K562 (cell line): ENCODE results near the gene PAQR7. TPM values are rescaled to one million over a fixed set of nuclear protein-coding genes. Genes with fewer than 3 reads are reported as not detected.
A peak's percentile ranks its signal among the peaks of the same experiment; 100 is the strongest.

ENCODE experiments used
- AFF1 ChIP-seq, 2 experiments: fragments of 450-650 bp; IDR thresholded peaks; 2 replicates each; pipeline ENCODE4 v1.6.1; 2018; ENCODE audit warnings: mild to moderate bottlenecking in 2 of 2, low read depth in 1 of 2; ENCODE audit not compliant: partially characterized antibody in 2 of 2
- ATF7 ChIP-seq: fragments of 450-650 bp; IDR thresholded peaks from 2 replicates; pipeline ENCODE4 v1.7.1; 2014; ENCODE audit warnings: mild to moderate bottlenecking, moderate library complexity
- CSDE1 ChIP-seq, 2 experiments: fragments of 450-650 bp; IDR thresholded peaks; 2 replicates each; pipeline ENCODE4 v1.6.1; 2016; ENCODE audit warnings: mild to moderate bottlenecking in 1 of 2
- E2F1 ChIP-seq: sonication (generic); formaldehyde crosslinking; IDR thresholded peaks from 2 replicates; pipeline ENCODE4 v1.8.1; 2023; ENCODE audit warnings: mild to moderate bottlenecking, missing genetic modification reagents, moderate library complexity
- E2F3 ChIP-seq: fragments of 250-450 bp; sonication (Bioruptor Pico); IDR thresholded peaks from 2 replicates; pipeline ENCODE4 v1.4.0; 2020; ENCODE audit warnings: mild to moderate bottlenecking
- ERF ChIP-seq: fragments of 450-650 bp; formaldehyde crosslinking; IDR thresholded peaks from 2 replicates; pipeline ENCODE4 v1.4.0; 2020; ENCODE audit warnings: mild to moderate bottlenecking, mixed read lengths
- ETV5 ChIP-seq: sonication (generic); formaldehyde crosslinking; IDR thresholded peaks from 2 replicates; pipeline ENCODE4 v1.4.0; 2020; ENCODE audit warnings: low read depth, mild to moderate bottlenecking, missing genetic modification reagents
- FOXK2 ChIP-seq, 2 experiments: fragments of 450-650 bp; IDR thresholded peaks in 1 of 2; conservative IDR thresholded peaks in 1 of 2; 2 replicates each; pipeline ENCODE4 v1.6.1; 2016; ENCODE audit warnings: low read depth in 2 of 2, mild to moderate bottlenecking in 1 of 2
- GABPB1 ChIP-seq: sonication (generic); formaldehyde crosslinking; IDR thresholded peaks from 2 replicates; pipeline ENCODE4 v1.8.0; 2022; ENCODE audit warnings: mild to moderate bottlenecking, missing genetic modification reagents
- HCFC1 ChIP-seq: IDR thresholded peaks from 2 replicates; pipeline ENCODE4 v1.6.1; 2012; ENCODE audit warnings: low read depth, low read length, improper control_type of control experiment
- HMBOX1 ChIP-seq: sonication (generic); IDR thresholded peaks from 2 replicates; pipeline ENCODE4 v1.6.1; 2016
- KDM2B ChIP-seq: fragments of 250-450 bp; sonication (Bioruptor Pico); IDR thresholded peaks from 2 replicates; pipeline ENCODE4 v1.8.0; 2021; ENCODE audit warnings: mild to moderate bottlenecking, moderate library complexity
- NFE2L1 ChIP-seq: fragments of 450-650 bp; IDR thresholded peaks from 2 replicates; pipeline ENCODE4 v1.6.1; 2016; ENCODE audit warnings: missing genetic modification characterization, low read depth, mild to moderate bottlenecking, missing compliant biosample characterization, moderate library complexity, borderline replicate concordance
- TAF9B ChIP-seq: fragments of 450-650 bp; IDR thresholded peaks from 2 replicates; pipeline ENCODE4 v1.6.1; 2018; ENCODE audit warnings: mild to moderate bottlenecking; ENCODE audit not compliant: partially characterized antibody
- ZMIZ1 ChIP-seq, 2 experiments: fragments of 150-350 bp in 1 of 2; IDR thresholded peaks; 2 replicates each; pipeline ENCODE4 v1.6.1; 2012 to 2016; ENCODE audit warnings: low read depth in 2 of 2, low read length in 2 of 2, mild to moderate bottlenecking in 1 of 2, moderate library complexity in 1 of 2
- ZNF165 ChIP-seq: fragments of 250-450 bp; sonication (Bioruptor Pico); IDR thresholded peaks from 2 replicates; pipeline ENCODE4 v1.4.0; 2020; ENCODE audit warnings: borderline replicate concordance
- polyA plus RNA-seq, 8 experiments: library from polyadenylated mRNA; depleted of rRNA in 4 of 8; stranded (reverse) in 5 of 8; unstranded in 3 of 8; fragments of >200 nt; fragmentation: Nextera tagmentation in 2 of 8; fragmentation: Illumina TruSeq in 1 of 8; extraction: Ambion mirVana in 2 of 8; extraction: Trizol in 1 of 8; gene quantifications; 2 replicates each; pipeline versions ENCODE4 v1.2.1 to v1.2.3, GENCODE V29; 2011 to 2014; ENCODE audit warnings: inconsistent platforms in 1 of 8, missing spikeins in 1 of 8
- total RNA-seq, 7 experiments: library from RNA; depleted of rRNA in 6 of 7; stranded (reverse); fragments of >200 nt in 6 of 7; fragmentation: Illumina TruSeq in 2 of 7; extraction: Trizol in 2 of 7; gene quantifications; 2 replicates each; pipeline versions ENCODE4 v1.2.1 to v1.2.3, GENCODE V29; 2011 to 2021; ENCODE audit warnings: low replicate concordance in 1 of 7

PAQR7 gene
- total and polyA plus RNA-seq, 9 of the 15 experiments (the other 6 are each of a cell fraction or from before 2014, with no cell fraction given): 1.1 to 5.2 (median 2.6) TPM

- 0 out of 4 replicates have a peak, but pooled peaks of 1 of the 2 experiments have one; percentile 18 for TF ChIP-seq FOXK2 (conservative IDR thresholded peaks at IDR 0.05 in 1 of 2, IDR thresholded peaks at IDR 0.05 in 1 of 2; ENCODE audit: low read depth in 2 of 2)
- no peak for TF ChIP-seq TAF9B
- TF ChIP-seq NFE2L1 (tag): no peak
- peak; percentile 17; the same call in 1 of the 2 replicates for TF ChIP-seq GABPB1 (CRISPR knock-in tag)
- peak in 1 of 2 experiments; percentile 78 for TF ChIP-seq AFF1 (IDR thresholded peaks at IDR 0.05; ENCODE audit: low read depth in 1 of 2, partially characterized antibody in 2 of 2)
- TF ChIP-seq E2F1 (CRISPR knock-in tag): peak; percentile 55; the same call in 1 of the 2 replicates
- 0 out of 2 replicates have a peak, but pooled peaks have one; percentile 27 for TF ChIP-seq ETV5
- no peak for TF ChIP-seq CSDE1 (IDR thresholded peaks at IDR 0.05)
- TF ChIP-seq E2F3: no peak
- peak; percentile 65; the same call in 1 of the 2 replicates for TF ChIP-seq HMBOX1
- no peak for TF ChIP-seq ZMIZ1 (IDR thresholded peaks at IDR 0.05; ENCODE audit: low read depth in 2 of 2, low read length in 2 of 2)
- TF ChIP-seq ERF (CRISPR knock-in tag): 0 out of 2 replicates have a peak, but pooled peaks have one; percentile 60
- no peak for TF ChIP-seq KDM2B (CRISPR knock-in tag)
- peak; percentile 49; the same call in 1 of the 2 replicates for TF ChIP-seq ZNF165 (CRISPR knock-in tag)
- TF ChIP-seq HCFC1: peak; percentile 68
- peak; percentile 76 for TF ChIP-seq ATF7
Observed at GRCh38 chr1:25895365-25895990, 20.0 kb upstream of the PAQR7 start (continued).
